ENCODE results near the gene KIF2A. TPM values are rescaled to one million over a fixed set of nuclear protein-coding genes. Genes with fewer than 3 reads are reported as not detected.
A peak's percentile ranks its signal among the peaks of the same experiment; 100 is the strongest.

KIF2A gene
- total and polyA plus RNA-seq, 2 of the 13 experiments (the other 11 are each of a cell fraction or from before 2014, with no cell fraction given): 8.5 to 19.2 TPM

DNA sequence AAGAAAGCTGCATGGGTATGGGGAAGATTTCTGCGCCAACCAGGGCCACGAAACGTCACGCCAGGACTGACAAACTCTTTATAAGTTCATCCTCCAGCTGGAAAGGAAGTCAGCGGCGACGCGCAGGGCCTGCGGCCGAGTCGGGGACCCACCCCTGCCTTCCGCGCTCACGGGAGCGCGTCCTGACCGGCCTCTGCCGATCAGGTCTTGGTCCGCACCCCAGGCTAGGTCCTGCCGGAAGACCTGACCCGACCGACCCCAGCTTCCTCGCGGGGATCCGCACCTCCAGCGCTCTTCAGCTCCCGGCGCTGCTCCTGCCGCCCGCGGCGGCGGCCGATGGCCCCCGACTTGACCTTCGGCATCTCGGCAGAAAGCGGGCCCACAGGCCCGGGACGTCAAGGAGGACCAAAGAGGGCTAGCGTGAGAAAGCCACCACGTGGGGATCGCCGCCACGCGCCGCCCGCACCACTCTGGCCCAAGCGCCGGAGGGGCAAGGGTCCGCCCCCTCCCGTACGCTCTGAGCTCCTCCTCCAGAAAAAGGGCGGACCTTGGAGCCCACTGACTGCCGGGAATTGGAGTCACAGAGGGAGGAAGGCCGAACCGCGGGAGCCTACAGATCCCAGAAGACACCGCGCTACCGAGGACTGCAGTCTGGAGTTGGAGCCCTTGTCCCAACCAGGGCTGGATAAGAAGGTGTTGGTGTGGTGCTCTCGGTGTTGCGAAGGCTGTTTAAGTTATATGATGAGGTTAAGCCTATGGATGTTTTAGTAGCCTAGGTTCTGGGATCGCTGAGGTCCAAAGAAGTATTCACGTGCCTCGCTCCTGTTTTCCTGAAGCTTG is 97.6 kb downstream of the KIF2A start, which contains the start of gene DIMT1 (continued):
- TF ChIP-seq, protein P1, sequence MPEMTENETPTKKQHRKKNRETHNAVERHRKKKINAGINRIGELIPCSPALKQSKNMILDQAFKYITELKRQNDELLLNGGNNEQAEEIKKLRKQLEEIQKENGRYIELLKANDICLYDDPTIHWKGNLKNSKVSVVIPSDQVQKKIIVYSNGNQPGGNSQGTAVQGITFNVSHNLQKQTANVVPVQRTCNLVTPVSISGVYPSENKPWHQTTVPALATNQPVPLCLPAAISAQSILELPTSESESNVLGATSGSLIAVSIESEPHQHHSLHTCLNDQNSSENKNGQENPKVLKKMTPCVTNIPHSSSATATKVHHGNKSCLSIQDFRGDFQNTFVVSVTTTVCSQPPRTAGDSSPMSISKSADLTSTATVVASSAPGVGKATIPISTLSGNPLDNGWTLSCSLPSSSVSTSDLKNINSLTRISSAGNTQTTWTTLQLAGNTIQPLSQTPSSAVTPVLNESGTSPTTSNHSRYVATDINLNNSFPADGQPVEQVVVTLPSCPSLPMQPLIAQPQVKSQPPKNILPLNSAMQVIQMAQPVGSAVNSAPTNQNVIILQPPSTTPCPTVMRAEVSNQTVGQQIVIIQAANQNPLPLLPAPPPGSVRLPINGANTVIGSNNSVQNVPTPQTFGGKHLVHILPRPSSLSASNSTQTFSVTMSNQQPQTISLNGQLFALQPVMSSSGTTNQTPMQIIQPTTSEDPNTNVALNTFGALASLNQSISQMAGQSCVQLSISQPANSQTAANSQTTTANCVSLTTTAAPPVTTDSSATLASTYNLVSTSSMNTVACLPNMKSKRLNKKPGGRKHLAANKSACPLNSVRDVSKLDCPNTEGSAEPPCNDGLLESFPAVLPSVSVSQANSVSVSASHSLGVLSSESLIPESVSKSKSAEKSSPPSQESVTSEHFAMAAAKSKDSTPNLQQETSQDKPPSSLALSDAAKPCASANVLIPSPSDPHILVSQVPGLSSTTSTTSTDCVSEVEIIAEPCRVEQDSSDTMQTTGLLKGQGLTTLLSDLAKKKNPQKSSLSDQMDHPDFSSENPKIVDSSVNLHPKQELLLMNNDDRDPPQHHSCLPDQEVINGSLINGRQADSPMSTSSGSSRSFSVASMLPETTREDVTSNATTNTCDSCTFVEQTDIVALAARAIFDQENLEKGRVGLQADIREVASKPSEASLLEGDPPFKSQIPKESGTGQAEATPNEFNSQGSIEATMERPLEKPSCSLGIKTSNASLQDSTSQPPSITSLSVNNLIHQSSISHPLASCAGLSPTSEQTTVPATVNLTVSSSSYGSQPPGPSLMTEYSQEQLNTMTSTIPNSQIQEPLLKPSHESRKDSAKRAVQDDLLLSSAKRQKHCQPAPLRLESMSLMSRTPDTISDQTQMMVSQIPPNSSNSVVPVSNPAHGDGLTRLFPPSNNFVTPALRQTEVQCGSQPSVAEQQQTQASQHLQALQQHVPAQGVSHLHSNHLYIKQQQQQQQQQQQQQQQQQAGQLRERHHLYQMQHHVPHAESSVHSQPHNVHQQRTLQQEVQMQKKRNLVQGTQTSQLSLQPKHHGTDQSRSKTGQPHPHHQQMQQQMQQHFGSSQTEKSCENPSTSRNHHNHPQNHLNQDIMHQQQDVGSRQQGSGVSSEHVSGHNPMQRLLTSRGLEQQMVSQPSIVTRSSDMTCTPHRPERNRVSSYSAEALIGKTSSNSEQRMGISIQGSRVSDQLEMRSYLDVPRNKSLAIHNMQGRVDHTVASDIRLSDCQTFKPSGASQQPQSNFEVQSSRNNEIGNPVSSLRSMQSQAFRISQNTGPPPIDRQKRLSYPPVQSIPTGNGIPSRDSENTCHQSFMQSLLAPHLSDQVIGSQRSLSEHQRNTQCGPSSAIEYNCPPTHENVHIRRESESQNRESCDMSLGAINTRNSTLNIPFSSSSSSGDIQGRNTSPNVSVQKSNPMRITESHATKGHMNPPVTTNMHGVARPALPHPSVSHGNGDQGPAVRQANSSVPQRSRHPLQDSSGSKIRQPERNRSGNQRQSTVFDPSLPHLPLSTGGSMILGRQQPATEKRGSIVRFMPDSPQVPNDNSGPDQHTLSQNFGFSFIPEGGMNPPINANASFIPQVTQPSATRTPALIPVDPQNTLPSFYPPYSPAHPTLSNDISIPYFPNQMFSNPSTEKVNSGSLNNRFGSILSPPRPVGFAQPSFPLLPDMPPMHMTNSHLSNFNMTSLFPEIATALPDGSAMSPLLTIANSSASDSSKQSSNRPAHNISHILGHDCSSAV (CRISPR knock-in tag; IDR thresholded peaks at IDR 0.05; ENCODE audit: borderline replicate concordance): 0 out of 2 replicates have a peak, but pooled peaks have one; percentile 60
- TF ChIP-seq NFRKB (IDR thresholded peaks at IDR 0.05): no peak
- TF ChIP-seq, protein P2, sequence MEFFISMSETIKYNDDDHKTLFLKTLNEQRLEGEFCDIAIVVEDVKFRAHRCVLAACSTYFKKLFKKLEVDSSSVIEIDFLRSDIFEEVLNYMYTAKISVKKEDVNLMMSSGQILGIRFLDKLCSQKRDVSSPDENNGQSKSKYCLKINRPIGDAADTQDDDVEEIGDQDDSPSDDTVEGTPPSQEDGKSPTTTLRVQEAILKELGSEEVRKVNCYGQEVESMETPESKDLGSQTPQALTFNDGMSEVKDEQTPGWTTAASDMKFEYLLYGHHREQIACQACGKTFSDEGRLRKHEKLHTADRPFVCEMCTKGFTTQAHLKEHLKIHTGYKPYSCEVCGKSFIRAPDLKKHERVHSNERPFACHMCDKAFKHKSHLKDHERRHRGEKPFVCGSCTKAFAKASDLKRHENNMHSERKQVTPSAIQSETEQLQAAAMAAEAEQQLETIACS (CRISPR knock-in tag; IDR thresholded peaks at IDR 0.05): peak; percentile 83
- no peak for TF ChIP-seq FOXM1 (CRISPR knock-in tag; IDR thresholded peaks at IDR 0.05)
- no peak for TF ChIP-seq ZNF777 (CRISPR knock-in tag; IDR thresholded peaks at IDR 0.05)
- TF ChIP-seq ZNF333 (CRISPR knock-in tag; IDR thresholded peaks at IDR 0.05; ENCODE audit: borderline replicate concordance): peak; percentile 81; the same call in 1 of the 2 replicates
- 0 out of 2 replicates have a peak, but pooled peaks have one; percentile 46 for TF ChIP-seq ZNF546 (CRISPR knock-in tag; conservative IDR thresholded peaks at IDR 0.05)
- TF ChIP-seq, protein P3, sequence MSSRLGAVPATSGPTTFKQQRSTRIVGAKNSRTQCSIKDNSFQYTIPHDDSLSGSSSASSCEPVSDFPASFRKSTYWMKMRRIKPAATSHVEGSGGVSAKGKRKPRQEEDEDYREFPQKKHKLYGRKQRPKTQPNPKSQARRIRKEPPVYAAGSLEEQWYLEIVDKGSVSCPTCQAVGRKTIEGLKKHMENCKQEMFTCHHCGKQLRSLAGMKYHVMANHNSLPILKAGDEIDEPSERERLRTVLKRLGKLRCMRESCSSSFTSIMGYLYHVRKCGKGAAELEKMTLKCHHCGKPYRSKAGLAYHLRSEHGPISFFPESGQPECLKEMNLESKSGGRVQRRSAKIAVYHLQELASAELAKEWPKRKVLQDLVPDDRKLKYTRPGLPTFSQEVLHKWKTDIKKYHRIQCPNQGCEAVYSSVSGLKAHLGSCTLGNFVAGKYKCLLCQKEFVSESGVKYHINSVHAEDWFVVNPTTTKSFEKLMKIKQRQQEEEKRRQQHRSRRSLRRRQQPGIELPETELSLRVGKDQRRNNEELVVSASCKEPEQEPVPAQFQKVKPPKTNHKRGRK (CRISPR knock-in tag; IDR thresholded peaks at IDR 0.05): no peak
- TF ChIP-seq MBD4 (IDR thresholded peaks at IDR 0.05; ENCODE audit: borderline replicate concordance, low read length): no peak
- TF ChIP-seq PHF8 (CRISPR knock-in tag; IDR thresholded peaks at IDR 0.05): peak; percentile 99
- peak; percentile 72; the same call in 1 of the 2 replicates for TF ChIP-seq ZNF567 (CRISPR knock-in tag; IDR thresholded peaks at IDR 0.05; ENCODE audit: borderline replicate concordance)
- TF ChIP-seq, protein P4, sequence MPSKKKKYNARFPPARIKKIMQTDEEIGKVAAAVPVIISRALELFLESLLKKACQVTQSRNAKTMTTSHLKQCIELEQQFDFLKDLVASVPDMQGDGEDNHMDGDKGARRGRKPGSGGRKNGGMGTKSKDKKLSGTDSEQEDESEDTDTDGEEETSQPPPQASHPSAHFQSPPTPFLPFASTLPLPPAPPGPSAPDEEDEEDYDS (CRISPR knock-in tag; IDR thresholded peaks at IDR 0.05): peak; percentile 92
- TF ChIP-seq ZNF446 (CRISPR knock-in tag; IDR thresholded peaks at IDR 0.05): peak; percentile 61; the same call in 1 of the 2 replicates
- peak in 1 of 2 experiments; percentile 98; a peak in 2 of 4 replicates for TF ChIP-seq KLF16 (CRISPR knock-in tag; IDR thresholded peaks at IDR 0.05)
- TF ChIP-seq MED13 (CRISPR knock-in tag; IDR thresholded peaks at IDR 0.05): peak; percentile 52; the same call in 1 of the 2 replicates
- peak; percentile 74; the same call in 1 of the 2 replicates for TF ChIP-seq NFKBIZ (CRISPR knock-in tag; IDR thresholded peaks at IDR 0.05)
- no peak for TF ChIP-seq ZKSCAN1 (IDR thresholded peaks at IDR 0.05; ENCODE audit: low read length)
